ENCODE measurements around the gene GNAS-AS1.

The GNAS-AS1 gene

GRCh38 chr20:58877976-58878360 lies 27.3 kb upstream of the GNAS-AS1 start:
- TF ChIP-seq POLR2A (IDR thresholded peaks at IDR 0.05; ENCODE audit: low read depth, low read length) = no peak
- FAIRE-seq (no peak), DNase-seq (ENCODE audit: insufficient read length, low spot score) (no peak)

GRCh38 chr20:58877050-58877975 lies 26.6 kb upstream of the GNAS-AS1 start:
- DNase-seq (ENCODE audit: insufficient read length, low spot score) (no peak), FAIRE-seq (no peak)
- no peak for TF ChIP-seq POLR2A (IDR thresholded peaks at IDR 0.05; ENCODE audit: low read depth, low read length)

GRCh38 chr20:58876437-58876836 lies 25.7 kb upstream of the GNAS-AS1 start:
- DNase-seq (ENCODE audit: insufficient read length, low spot score) = no peak
- no peak for FAIRE-seq
- no peak for TF ChIP-seq POLR2A (IDR thresholded peaks at IDR 0.05; ENCODE audit: low read depth, low read length)

GRCh38 chr20:58875541-58876134 lies 24.9 kb upstream of the GNAS-AS1 start:
- no peak for TF ChIP-seq POLR2A (IDR thresholded peaks at IDR 0.05; ENCODE audit: low read depth, low read length)
- DNase-seq (ENCODE audit: insufficient read length, low spot score) = peak; percentile 90
- FAIRE-seq = no peak

GRCh38 chr20:58875111-58875510 lies 24.4 kb upstream of the GNAS-AS1 start:
- no peak for DNase-seq (ENCODE audit: insufficient read length, low spot score)
- no peak for TF ChIP-seq POLR2A (IDR thresholded peaks at IDR 0.05; ENCODE audit: low read depth, low read length)
- no peak for FAIRE-seq

GRCh38 chr20:58874469-58874868 lies 23.8 kb upstream of the GNAS-AS1 start:
- no peak for FAIRE-seq
- no peak for TF ChIP-seq POLR2A (IDR thresholded peaks at IDR 0.05; ENCODE audit: low read depth, low read length)
- DNase-seq (ENCODE audit: insufficient read length, low spot score) = no peak

- no peak for TF ChIP-seq POLR2A (IDR thresholded peaks at IDR 0.05; ENCODE audit: low read depth, low read length)
- no peak for FAIRE-seq
- DNase-seq (ENCODE audit: insufficient read length, low spot score) = no peak
Observed at GRCh38 chr20:58871533-58872102, 20.9 kb upstream of the GNAS-AS1 start.

GRCh38 chr20:58870293-58871014 lies 19.8 kb upstream of the GNAS-AS1 start:
- no peak for DNase-seq (ENCODE audit: insufficient read length, low spot score)
- FAIRE-seq = no peak
- no peak for TF ChIP-seq POLR2A (IDR thresholded peaks at IDR 0.05; ENCODE audit: low read depth, low read length)

- no peak for FAIRE-seq
- no peak for DNase-seq (ENCODE audit: insufficient read length, low spot score)
- no peak for TF ChIP-seq POLR2A (IDR thresholded peaks at IDR 0.05; ENCODE audit: low read depth, low read length)
Observed at GRCh38 chr20:58869662-58870227, 19.0 kb upstream of the GNAS-AS1 start.

GRCh38 chr20:58868795-58869194 lies 18.1 kb upstream of the GNAS-AS1 start:
- no peak for TF ChIP-seq POLR2A (IDR thresholded peaks at IDR 0.05; ENCODE audit: low read depth, low read length)
- DNase-seq (ENCODE audit: insufficient read length, low spot score) = no peak
- FAIRE-seq = no peak

- FAIRE-seq (no peak), DNase-seq (ENCODE audit: insufficient read length, low spot score) (no peak)
- no peak for TF ChIP-seq POLR2A (IDR thresholded peaks at IDR 0.05; ENCODE audit: low read depth, low read length)
Observed at GRCh38 chr20:58867211-58867610, 16.5 kb upstream of the GNAS-AS1 start.

- no peak for FAIRE-seq
- TF ChIP-seq POLR2A (IDR thresholded peaks at IDR 0.05; ENCODE audit: low read depth, low read length) = no peak
- DNase-seq (ENCODE audit: insufficient read length, low spot score) = no peak
Observed at GRCh38 chr20:58865843-58866242, 15.1 kb upstream of the GNAS-AS1 start.

- no peak for DNase-seq (ENCODE audit: insufficient read length, low spot score)
- TF ChIP-seq POLR2A (IDR thresholded peaks at IDR 0.05; ENCODE audit: low read depth, low read length) = no peak
- no peak for FAIRE-seq
Observed at GRCh38 chr20:58864346-58864745, 13.6 kb upstream of the GNAS-AS1 start.
